GM12891 (cell line): Measurements from ENCODE around the gene ALK.

Source experiments
- POLR2A ChIP-seq: IDR thresholded peaks from 2 replicates; pipeline ENCODE4 v1.6.1; 2011; ENCODE audit warnings: low read depth, low read length, control low read depth
- SPI1 ChIP-seq: IDR thresholded peaks from 2 replicates; pipeline ENCODE4 v1.6.1; 2011; ENCODE audit warnings: low read depth, low read length, control low read depth
- TAF1 ChIP-seq: IDR thresholded peaks from 2 replicates; pipeline ENCODE4 v1.6.1; 2011; ENCODE audit warnings: low read depth, low read length, control low read depth

- TF ChIP-seq TAF1 (no peak), SPI1 (no peak), POLR2A (no peak)
Observed at GRCh38 chr2:29207352-29208148, 713.8 kb downstream of the ALK start.
